Duodenal mucosa (tissue), 2 donors: Measurements from ENCODE around the gene EEF2KMT.

Experiments used
- H3K27ac ChIP-seq: one replicate; pipeline ENCODE4 v1.7.0; 2013; ENCODE audit warnings: low read depth, low read length
- H3K27me3 ChIP-seq, 2 donors: one replicate each; pipeline ENCODE4 v1.7.0; 2013; ENCODE audit warnings: low read length in 2 of 2, control low read depth in 1 of 2; ENCODE audit not compliant: insufficient read depth in 2 of 2, control insufficient read depth in 1 of 2
- H3K36me3 ChIP-seq, 2 donors: one replicate each; pipeline ENCODE4 v1.7.0; 2013; ENCODE audit warnings: low read length in 2 of 2, control low read depth in 1 of 2; ENCODE audit not compliant: insufficient read depth in 2 of 2, control insufficient read depth in 1 of 2
- H3K4me1 ChIP-seq, 2 donors: one replicate each; pipeline ENCODE4 v1.7.0; 2013; ENCODE audit warnings: low read length in 2 of 2, control low read depth in 1 of 2; ENCODE audit not compliant: insufficient read depth in 2 of 2, control insufficient read depth in 1 of 2
- H3K4me3 ChIP-seq, 2 donors: one replicate each; pipeline ENCODE4 v1.7.0; 2013; ENCODE audit warnings: low read length in 2 of 2, low read depth in 1 of 2
- H3K9ac ChIP-seq, 2 donors: one replicate each; pipeline ENCODE4 v1.7.0; 2013; ENCODE audit warnings: low read length in 2 of 2, low read depth in 1 of 2
- H3K9me3 ChIP-seq, 2 donors: one replicate each; pipeline ENCODE4 v1.7.0; 2013; ENCODE audit warnings: low read length in 2 of 2, control low read depth in 1 of 2; ENCODE audit not compliant: control insufficient read depth in 1 of 2

Gene EEF2KMT

GRCh38 chr16:5042574-5043171, 54.9 kb downstream of the EEF2KMT start:
- Histone ChIP-seq H3K4me1 (no peaks in the 10 kb centered on the region), H3K9me3 (no peaks in the 10 kb centered on the region), H3K36me3 (no peaks in the 10 kb centered on the region), H3K4me3 (no peak overlapping the region), H3K27ac (no peak overlapping the region), H3K9ac (no peak overlapping the region), H3K27me3 (peaks cover 0 to 3% of the 10 kb centered on the region in 2 donors)

- no peaks in the 10 kb centered on the region for H3K9me3 ChIP-seq
- peaks cover 0 to 3% of the 10 kb centered on the region in 2 donors for H3K27me3 ChIP-seq
- H3K4me3 ChIP-seq, result no peak overlapping the region
- H3K36me3 ChIP-seq, result no peaks in the 10 kb centered on the region
- H3K4me1 ChIP-seq, result no peaks in the 10 kb centered on the region
- no peak overlapping the region for H3K27ac ChIP-seq
- H3K9ac ChIP-seq, result no peak overlapping the region
These were observed 55.9 kb downstream of the EEF2KMT start for GRCh38 chr16:5041600-5042133.

- H3K9ac ChIP-seq, result no peak overlapping the region
- no peaks in the 10 kb centered on the region for H3K36me3 ChIP-seq
- H3K27me3 ChIP-seq, result peaks cover 0 to 3% of the 10 kb centered on the region in 2 donors
- no peaks in the 10 kb centered on the region for H3K9me3 ChIP-seq
- H3K4me3 ChIP-seq, result no peak overlapping the region
- no peak overlapping the region for H3K27ac ChIP-seq
- H3K4me1 ChIP-seq, result no peaks in the 10 kb centered on the region
These were observed 57.1 kb downstream of the EEF2KMT start for GRCh38 chr16:5040451-5040850.

- Histone ChIP-seq H3K27ac (no peak overlapping the region), H3K9me3 (no peaks in the 10 kb centered on the region)
These were observed 61.1 kb downstream of the EEF2KMT start for GRCh38 chr16:5036228-5037156.

GRCh38 chr16:5035909-5036227, 61.7 kb downstream of the EEF2KMT start:
- Histone ChIP-seq H3K4me1 (peaks cover 16 to 17% of the 10 kb centered on the region in 2 donors), H3K36me3 (peaks cover 0 to 4% of the 10 kb centered on the region in 2 donors), H3K27me3 (no peaks in the 10 kb centered on the region), H3K4me3 (no peak overlapping the region), H3K9ac (no peak overlapping the region), H3K27ac (no peak overlapping the region), H3K9me3 (no peaks in the 10 kb centered on the region)

More at GRCh38 chr16:5036228-5037156, 61.1 kb downstream of the EEF2KMT start:
- Histone ChIP-seq H3K9ac (no peak overlapping the region), H3K4me3 (no peak overlapping the region), H3K36me3 (peaks cover 0 to under 1% of the 10 kb centered on the region in 2 donors), H3K27me3 (peaks cover 0 to 3% of the 10 kb centered on the region in 2 donors), H3K4me1 (peaks cover 16 to 17% of the 10 kb centered on the region in 2 donors)
